ENCODE data around the gene ACOT8. TPM values are rescaled to one million over a fixed set of nuclear protein-coding genes. Genes with fewer than 3 reads are reported as not detected.
"Not testable (repeated sequence)": the region's sequence is repeated elsewhere in the genome, so short reads cannot be mapped to it uniquely, and the experiment has no call there.

The ACOT8 gene
- total and polyA plus RNA-seq, 8 donors = 19.3 to 28.7 (median 22.0) TPM

GRCh38 chr20:45833883-45834796 is 23.1 kb downstream of the ACOT8 start:
- intact Hi-C loops (cut with DNase I) = no loop called here
- DNase-seq = peak; percentile 74 to 90 (median 84)

GRCh38 chr20:45833030-45833882 is 23.9 kb downstream of the ACOT8 start, which contains the start of gene SNX21:
TSS of gene SNX21 (plus strand) at chr20:45833799. CDS start at chr20:45833920, 121 bp downstream.
- H3K4me3 ChIP-seq = peak within 1 kb of the TSS; percentile 66 to 73
- peaks cover 0 to 4% of the 10 kb centered on the region in 2 donors for H3K36me3 ChIP-seq
- H3K4me1 ChIP-seq = peaks cover 20 to 47% of the 10 kb centered on the region in 2 donors
- ATAC-seq (peak; percentile 91), DNase-seq (peak; percentile 85 to 94 (median 89))
- intact Hi-C loops (cut with DNase I) = no loop called here
- H3K27ac ChIP-seq = peak within 1 kb of the TSS; percentile 88 to 93
- H3K9me3 ChIP-seq = no peaks in the 10 kb centered on the region
- H3K27me3 ChIP-seq = no peaks in the 10 kb centered on the region
- TF ChIP-seq CTCF (IDR thresholded peaks at IDR 0.05) = no peak

More at GRCh38 chr20:45833883-45834796, 23.1 kb downstream of the ACOT8 start:
- H3K4me3 ChIP-seq = peak overlapping the region; percentile 66 to 73
- peak; percentile 90 for ATAC-seq
- no peaks in the 10 kb centered on the region for H3K27me3 ChIP-seq
- peak overlapping the region; percentile 88 to 93 for H3K27ac ChIP-seq
- peaks cover 20 to 47% of the 10 kb centered on the region in 2 donors for H3K4me1 ChIP-seq
- peaks cover 0 to 7% of the 10 kb centered on the region in 2 donors for H3K36me3 ChIP-seq
- TF ChIP-seq CTCF (IDR thresholded peaks at IDR 0.05) = no peak
- H3K9me3 ChIP-seq = no peaks in the 10 kb centered on the region

- Histone ChIP-seq H3K27ac (peak overlapping the region; percentile 88 to 93), H3K4me3 (peak overlapping the region in 1 of 2 donors; percentile 73)
- intact Hi-C loops (cut with DNase I) = no loop called here
These were observed 24.6 kb downstream of the ACOT8 start for GRCh38 chr20:45832619-45833018.

GRCh38 chr20:45829673-45830106 is 27.5 kb downstream of the ACOT8 start:
- H3K4me3 ChIP-seq; intact Hi-C loops (cut with DNase I); ATAC-seq; H3K36me3 ChIP-seq; H3K27ac ChIP-seq; H3K27me3 ChIP-seq; DNase-seq; H3K9me3 ChIP-seq: not testable (repeated sequence)
- H3K4me1 ChIP-seq = peaks cover 9 to 38% of the 10 kb centered on the region in 2 donors

More at GRCh38 chr20:45832619-45833018, 24.6 kb downstream of the ACOT8 start:
- no peaks in the 10 kb centered on the region for H3K9me3 ChIP-seq
- no peak for TF ChIP-seq CTCF (IDR thresholded peaks at IDR 0.05)
- H3K27me3 ChIP-seq = no peaks in the 10 kb centered on the region
- ATAC-seq (no peak), DNase-seq (no peak)
- no peaks in the 10 kb centered on the region for H3K36me3 ChIP-seq
- H3K4me1 ChIP-seq = peaks cover 20 to 47% of the 10 kb centered on the region in 2 donors

- no peak for TF ChIP-seq CTCF (IDR thresholded peaks at IDR 0.05)
- DNase-seq (no peak), ATAC-seq (no peak)
- Histone ChIP-seq H3K27ac (no peak overlapping the region), H3K9me3 (no peaks in the 10 kb centered on the region), H3K36me3 (no peaks in the 10 kb centered on the region), H3K27me3 (peaks cover 7 to 13% of the 10 kb centered on the region in 2 donors), H3K4me1 (peaks cover 7 to 35% of the 10 kb centered on the region in 2 donors), H3K4me3 (no peak overlapping the region)
- intact Hi-C loops (cut with DNase I) = no loop called here
These were observed 28.6 kb downstream of the ACOT8 start for GRCh38 chr20:45828589-45828988.

All from left lung (tissue), 10 donors.